Testis (tissue), 2 donors: ENCODE measurements around the gene ITGA6.

Source experiments
- CTCF ChIP-seq, 3 experiments: fragments of 450-650 bp in 2 of 3; fragments of 200-600 bp in 1 of 3; sonication (generic) in 1 of 3; IDR thresholded peaks; one replicate each; pipeline ENCODE4 v1.5.1; 2016 to 2019; ENCODE audit warnings: antibody characterized with exemption in 3 of 3, mild to moderate bottlenecking in 2 of 3, moderate library complexity in 1 of 3
- POLR2A ChIP-seq: fragments of 450-650 bp; IDR thresholded peaks from one replicate; pipeline ENCODE4 v1.6.1; 2017; ENCODE audit warnings: antibody characterized with exemption, mild to moderate bottlenecking, moderate library complexity

DNA sequence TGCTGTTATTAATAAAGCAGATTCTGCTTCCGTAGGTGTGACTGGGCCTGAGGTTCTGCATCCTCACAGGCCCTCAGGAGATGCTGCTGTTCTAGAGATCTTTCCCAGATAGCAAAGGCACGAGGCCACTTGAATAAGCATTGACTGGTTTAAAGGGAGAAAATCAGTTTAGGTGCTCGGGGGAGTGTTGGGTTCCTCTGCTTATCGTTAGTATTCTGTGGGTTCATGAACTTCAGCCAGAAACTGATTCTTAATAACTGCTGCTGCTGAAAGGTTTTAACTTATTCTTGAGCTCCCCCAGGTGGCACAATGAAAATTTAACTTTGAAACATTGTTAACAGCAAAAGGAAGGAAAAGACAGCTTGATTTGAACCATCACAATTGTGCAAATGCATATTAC lies 56.9 kb downstream of the ITGA6 start:
- TF ChIP-seq CTCF (IDR thresholded peaks at IDR 0.05) (peak in 1 of 3 experiments; percentile 12), POLR2A (no peak)
